Hematopoietic multipotent progenitor cell treated with erythropoietin and hydrocortisone succinate and interleukin-3 and kit ligand, for 15 days (in vitro differentiated cells): ENCODE data around the gene PALMD.

Experiments used
- DNase-seq: peaks from one replicate; pipeline ENCODE4 v3.0.0-alpha.2; 2015; ENCODE audit warnings: low spot score

Gene PALMD

GRCh38 chr1:99635664-99636063, 10.2 kb upstream of the PALMD start:
- no peak for DNase-seq

- no peak for DNase-seq
Observed at GRCh38 chr1:99636647-99637175, 9.2 kb upstream of the PALMD start.

- no peak for DNase-seq
Observed at GRCh38 chr1:99638853-99639252, 7.1 kb upstream of the PALMD start.

GRCh38 chr1:99639408-99639807, 6.5 kb upstream of the PALMD start:
- no peak for DNase-seq

- DNase-seq = no peak
Observed at GRCh38 chr1:99639945-99640344, 6.0 kb upstream of the PALMD start.

- no peak for DNase-seq
Observed at GRCh38 chr1:99640672-99641071, 5.2 kb upstream of the PALMD start.

GRCh38 chr1:99641558-99641957, 4.4 kb upstream of the PALMD start:
- DNase-seq = no peak

GRCh38 chr1:99642053-99642452, 3.9 kb upstream of the PALMD start:
- no peak for DNase-seq

GRCh38 chr1:99643021-99643779, 2.7 kb upstream of the PALMD start:
- no peak for DNase-seq

GRCh38 chr1:99644279-99645004, 1.5 kb upstream of the PALMD start:
- no peak for DNase-seq

GRCh38 chr1:99645203-99645602, 710 bp upstream of the PALMD start:
- DNase-seq = no peak

GRCh38 chr1:99646868-99647267, 955 bp downstream of the PALMD start:
- no peak for DNase-seq

GRCh38 chr1:99647490-99647889, 1.6 kb downstream of the PALMD start:
- DNase-seq = no peak

- DNase-seq = no peak
Observed at GRCh38 chr1:99648107-99648506, 2.2 kb downstream of the PALMD start.

GRCh38 chr1:99650030-99650429, 4.1 kb downstream of the PALMD start:
- no peak for DNase-seq

GRCh38 chr1:99650773-99651437, 5.0 kb downstream of the PALMD start:
- DNase-seq = no peak

GRCh38 chr1:99652881-99653281, 7.0 kb downstream of the PALMD start:
- DNase-seq = no peak

- DNase-seq = no peak
Observed at GRCh38 chr1:99655376-99655775, 9.5 kb downstream of the PALMD start.

GRCh38 chr1:99656701-99657100, 10.8 kb downstream of the PALMD start:
- no peak for DNase-seq

GRCh38 chr1:99657213-99658030, 11.5 kb downstream of the PALMD start:
- DNase-seq = no peak

- DNase-seq = no peak
Observed at GRCh38 chr1:99658031-99658290, 12.0 kb downstream of the PALMD start.

- DNase-seq = no peak
Observed at GRCh38 chr1:99659755-99660210, 13.9 kb downstream of the PALMD start.
